22Rv1 (cell line): ENCODE measurements around the gene ACOT4.

Experiments used
- H3K27ac ChIP-seq: fragments of 450-650 bp; 2 replicates; pipeline ENCODE4 v1.5.1; 2017
- CTCF ChIP-seq: fragments of 450-650 bp; IDR thresholded peaks from 2 replicates; pipeline ENCODE4 v1.5.1; 2017; ENCODE audit warnings: mild to moderate bottlenecking
- ZFX ChIP-seq: fragments of 450-650 bp; IDR thresholded peaks from 2 replicates; pipeline ENCODE4 v1.6.1; 2017; ENCODE audit warnings: antibody characterized with exemption, borderline replicate concordance

The ACOT4 gene

GRCh38 chr14:73640796-73641365 lies 49.2 kb downstream of the ACOT4 start:
- no peak for TF ChIP-seq ZFX
- TF ChIP-seq CTCF = no peak
- H3K27ac ChIP-seq = no peak overlapping the region

- peak within 1 kb of the TSS; percentile 75 for H3K27ac ChIP-seq
Measured at GRCh38 chr14:73644531-73645247, 53.0 kb downstream of the ACOT4 start, which contains the start of gene DNAL1. Gene DNAL1, plus strand, starts transcription at chr14:73644986. Its CDS starts 54 bp downstream, at chr14:73645040.

GRCh38 chr14:73645248-73645610 lies 53.6 kb downstream of the ACOT4 start:
- TF ChIP-seq ZFX (no peak), CTCF (no peak)
- peak overlapping the region; percentile 75 for H3K27ac ChIP-seq

More at GRCh38 chr14:73644531-73645247, 53.0 kb downstream of the ACOT4 start, which contains the start of gene DNAL1:
- TF ChIP-seq ZFX = no peak
- no peak for TF ChIP-seq CTCF
